RWPE2 (cell line): Measurements from ENCODE around the gene AIF1.

ENCODE experiments used
- ATAC-seq: fragments of 200-7000 bp; cut with Tn5 transposase; 3 replicates; pipeline ENCODE4 v1.9.1; 2021; ENCODE audit warnings: low read depth
- DNase-seq: peaks from one replicate; pipeline ENCODE4 v3.0.0-alpha.2; 2020; ENCODE audit warnings: low spot score
- H3K27ac ChIP-seq: fragments of 450-650 bp; 2 replicates; pipeline ENCODE4 v1.5.1; 2017; ENCODE audit warnings: mild to moderate bottlenecking; ENCODE audit not compliant: poor library complexity, severe bottlenecking
- H3K27me3 ChIP-seq: fragments of 250-450 bp; sonication (Bioruptor Pico); 2 replicates; pipeline ENCODE4 v1.5.1; 2021; ENCODE audit warnings: mild to moderate bottlenecking, moderate library complexity; ENCODE audit not compliant: insufficient read depth, poor library complexity, severe bottlenecking
- H3K36me3 ChIP-seq: fragments of 250-450 bp; sonication (Bioruptor Pico); 2 replicates; pipeline ENCODE4 v1.5.1; 2020; ENCODE audit warnings: low read depth, mild to moderate bottlenecking, moderate library complexity
- H3K4me1 ChIP-seq: fragments of 250-450 bp; sonication (Bioruptor Pico); 2 replicates; pipeline ENCODE4 v1.5.1; 2021; ENCODE audit warnings: mild to moderate bottlenecking, moderate library complexity; ENCODE audit not compliant: insufficient read depth, poor library complexity, severe bottlenecking
- H3K4me3 ChIP-seq: fragments of 250-450 bp; sonication (Bioruptor Pico); 2 replicates; pipeline ENCODE4 v1.5.1; 2021; ENCODE audit warnings: mild to moderate bottlenecking, moderate library complexity; ENCODE audit not compliant: severe bottlenecking
- H3K9me3 ChIP-seq: fragments of 250-450 bp; sonication (Bioruptor Pico); 2 replicates; pipeline ENCODE4 v1.5.1; 2021; ENCODE audit warnings: mild to moderate bottlenecking, moderate library complexity; ENCODE audit not compliant: severe bottlenecking
- TF ChIP-seq, protein P1 (sequence below): fragments of 450-650 bp; IDR thresholded peaks from one replicate; pipeline ENCODE4 v1.5.1; 2017; ENCODE audit warnings: mild to moderate bottlenecking, moderate library complexity; ENCODE audit not compliant: poor library complexity, severe bottlenecking

Gene AIF1

DNA sequence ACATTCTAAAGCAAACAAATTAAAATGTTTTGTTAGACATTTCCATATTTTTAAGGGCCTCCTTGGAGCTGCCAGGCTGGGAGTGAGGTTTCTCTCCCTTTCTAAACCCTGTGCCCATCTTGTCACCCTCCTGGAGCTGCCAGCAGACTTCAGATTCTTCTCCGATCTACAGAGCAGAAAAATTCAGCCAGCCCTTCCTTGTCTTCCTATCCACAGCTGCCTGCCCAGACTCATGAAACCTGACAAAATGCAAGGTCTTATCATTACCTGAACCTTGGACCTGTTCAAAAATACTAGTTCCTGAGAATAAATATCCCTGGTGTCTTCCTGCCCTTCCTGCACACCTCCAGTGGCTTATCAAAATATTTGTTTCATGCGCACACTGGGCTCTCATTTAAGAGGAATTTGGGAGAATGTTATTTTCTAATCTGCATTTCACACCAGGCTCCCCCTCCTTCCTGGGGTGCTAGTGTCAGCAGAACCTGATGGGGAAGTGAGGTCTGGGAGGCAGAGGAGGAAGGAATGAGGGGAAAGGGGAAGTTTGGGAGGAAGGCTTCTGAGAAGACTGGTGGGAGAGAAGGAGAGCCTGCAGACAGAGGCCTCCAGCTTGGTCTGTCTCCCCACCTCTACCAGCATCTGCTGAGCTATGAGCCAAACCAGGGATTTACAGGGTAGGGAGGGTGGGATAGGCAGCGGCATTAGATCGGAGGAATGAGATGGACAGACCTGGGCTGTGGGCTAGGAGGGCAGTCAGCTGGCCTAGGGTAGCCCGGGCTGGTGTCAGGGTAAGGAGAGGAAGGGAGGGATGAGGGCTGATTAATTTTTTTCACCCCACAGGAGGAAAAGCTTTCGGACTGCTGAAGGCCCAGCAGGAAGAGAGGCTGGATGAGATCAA, at the start of gene AIF1:
Gene AIF1, plus strand, starts transcription at position 551 of the 895 bp plus-strand sequence. Its CDS starts 96 bp downstream, at position 647.
- Histone ChIP-seq H3K27me3 (no peaks in the 10 kb centered on the region), H3K4me3 (no peak within 1 kb of the TSS), H3K36me3 (no peaks in the 10 kb centered on the region), H3K27ac (no peak within 1 kb of the TSS), H3K9me3 (no peaks in the 10 kb centered on the region), H3K4me1 (peaks cover 3% of the 10 kb centered on the region)
- TF ChIP-seq, protein P1, sequence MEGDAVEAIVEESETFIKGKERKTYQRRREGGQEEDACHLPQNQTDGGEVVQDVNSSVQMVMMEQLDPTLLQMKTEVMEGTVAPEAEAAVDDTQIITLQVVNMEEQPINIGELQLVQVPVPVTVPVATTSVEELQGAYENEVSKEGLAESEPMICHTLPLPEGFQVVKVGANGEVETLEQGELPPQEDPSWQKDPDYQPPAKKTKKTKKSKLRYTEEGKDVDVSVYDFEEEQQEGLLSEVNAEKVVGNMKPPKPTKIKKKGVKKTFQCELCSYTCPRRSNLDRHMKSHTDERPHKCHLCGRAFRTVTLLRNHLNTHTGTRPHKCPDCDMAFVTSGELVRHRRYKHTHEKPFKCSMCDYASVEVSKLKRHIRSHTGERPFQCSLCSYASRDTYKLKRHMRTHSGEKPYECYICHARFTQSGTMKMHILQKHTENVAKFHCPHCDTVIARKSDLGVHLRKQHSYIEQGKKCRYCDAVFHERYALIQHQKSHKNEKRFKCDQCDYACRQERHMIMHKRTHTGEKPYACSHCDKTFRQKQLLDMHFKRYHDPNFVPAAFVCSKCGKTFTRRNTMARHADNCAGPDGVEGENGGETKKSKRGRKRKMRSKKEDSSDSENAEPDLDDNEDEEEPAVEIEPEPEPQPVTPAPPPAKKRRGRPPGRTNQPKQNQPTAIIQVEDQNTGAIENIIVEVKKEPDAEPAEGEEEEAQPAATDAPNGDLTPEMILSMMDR: no peak
- ATAC-seq (no peak), DNase-seq (no peak)

- no peaks in the 10 kb centered on the region for H3K27me3 ChIP-seq
- H3K36me3 ChIP-seq: no peaks in the 10 kb centered on the region
- ATAC-seq (no peak), DNase-seq (no peak)
- H3K4me3 ChIP-seq: no peak overlapping the region
- no peak overlapping the region for H3K27ac ChIP-seq
- H3K4me1 ChIP-seq: peaks cover 9% of the 10 kb centered on the region
- TF ChIP-seq, protein P1: no peak
- H3K9me3 ChIP-seq: no peaks in the 10 kb centered on the region
These were observed 47.3 kb upstream of the AIF1 start for GRCh38 chr6:31567531-31568370.

- DNase-seq (no peak), ATAC-seq (no peak)
- TF ChIP-seq, protein P1: no peak
- Histone ChIP-seq H3K36me3 (no peaks in the 10 kb centered on the region), H3K27me3 (no peaks in the 10 kb centered on the region), H3K4me1 (peaks cover 1% of the 10 kb centered on the region), H3K27ac (no peak overlapping the region), H3K4me3 (no peak overlapping the region), H3K9me3 (no peaks in the 10 kb centered on the region)
These were observed 46.5 kb upstream of the AIF1 start for GRCh38 chr6:31568537-31568961.

GRCh38 chr6:31569861-31570536, 45.0 kb upstream of the AIF1 start:
- no peaks in the 10 kb centered on the region for H3K27me3 ChIP-seq
- no peaks in the 10 kb centered on the region for H3K9me3 ChIP-seq
- no peak for DNase-seq
- no peak for ATAC-seq
- H3K4me1 ChIP-seq: no peaks in the 10 kb centered on the region
- H3K36me3 ChIP-seq: no peaks in the 10 kb centered on the region
- no peak overlapping the region for H3K4me3 ChIP-seq
- TF ChIP-seq, protein P1: no peak
- no peak overlapping the region for H3K27ac ChIP-seq
